SKM-1 (cell line): ENCODE data around the gene FBXL3.
"Not testable (repeated sequence)": the region's sequence is repeated elsewhere in the genome, so short reads cannot be mapped to it uniquely, and the experiment has no call there.

ENCODE experiments used
- DNase-seq: peaks from one replicate; lab custom pipeline; 2025; ENCODE audit not compliant: unreplicated experiment; lab: John Stamatoyannopoulos, UW

The FBXL3 gene

DNA sequence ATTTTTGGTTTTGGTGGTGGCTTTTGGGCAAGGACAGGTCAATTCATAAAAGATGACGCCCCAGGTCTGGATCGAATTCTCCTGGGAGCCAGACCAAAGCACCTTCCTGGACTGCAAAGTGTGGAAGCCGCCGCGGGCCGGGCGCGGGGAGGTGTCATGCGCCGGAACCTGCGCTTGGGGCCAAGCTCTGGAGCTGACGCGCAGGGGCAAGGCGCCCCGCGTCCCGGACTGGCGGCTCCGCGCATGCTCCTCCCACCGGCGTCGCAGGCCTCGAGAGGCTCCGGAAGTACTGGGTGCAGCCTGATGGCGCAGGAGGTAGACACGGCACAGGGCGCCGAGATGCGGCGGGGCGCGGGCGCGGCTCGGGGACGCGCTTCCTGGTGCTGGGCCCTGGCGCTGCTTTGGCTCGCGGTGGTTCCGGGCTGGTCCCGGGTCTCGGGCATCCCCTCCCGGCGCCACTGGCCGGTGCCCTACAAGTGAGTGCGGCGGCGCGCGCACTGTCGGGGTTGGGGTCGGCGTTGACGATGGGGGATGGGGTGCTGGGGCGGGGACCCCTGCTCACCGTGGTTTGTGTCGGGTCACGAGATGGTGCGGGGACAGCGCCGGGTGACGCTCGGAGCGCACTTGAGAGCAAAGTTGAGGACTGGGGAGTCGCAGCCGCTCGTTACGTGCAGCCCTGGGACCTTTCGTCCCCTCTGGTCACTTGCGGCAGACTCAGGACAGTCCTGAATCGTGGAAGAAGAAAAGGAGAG is 35.0 kb downstream of the FBXL3 start, which contains the start of gene CLN5:
Gene CLN5 (plus strand): TSS at position 286 of the 752 bp plus-strand sequence. CDS start 18 bp downstream, at position 304.
- peak; percentile 86 for DNase-seq

DNA sequence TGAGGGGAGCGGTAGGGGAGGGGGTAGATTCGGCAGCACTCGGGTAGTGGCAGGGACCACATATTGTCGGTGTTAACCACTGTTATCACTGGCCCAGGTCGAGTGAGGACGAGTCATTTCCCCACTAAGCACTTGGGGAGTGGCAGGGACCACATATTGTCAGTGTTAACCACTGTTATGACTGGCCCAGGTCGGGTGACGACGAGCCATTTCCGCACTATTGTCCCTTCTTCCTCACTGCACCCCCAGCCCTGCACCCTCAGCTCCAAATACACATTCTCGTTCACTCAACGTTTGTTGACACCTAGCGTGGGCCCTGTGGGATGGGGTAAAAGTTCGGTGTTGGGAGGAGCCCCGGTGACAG is 35.5 kb downstream of the FBXL3 start:
- no peak for DNase-seq

DNA sequence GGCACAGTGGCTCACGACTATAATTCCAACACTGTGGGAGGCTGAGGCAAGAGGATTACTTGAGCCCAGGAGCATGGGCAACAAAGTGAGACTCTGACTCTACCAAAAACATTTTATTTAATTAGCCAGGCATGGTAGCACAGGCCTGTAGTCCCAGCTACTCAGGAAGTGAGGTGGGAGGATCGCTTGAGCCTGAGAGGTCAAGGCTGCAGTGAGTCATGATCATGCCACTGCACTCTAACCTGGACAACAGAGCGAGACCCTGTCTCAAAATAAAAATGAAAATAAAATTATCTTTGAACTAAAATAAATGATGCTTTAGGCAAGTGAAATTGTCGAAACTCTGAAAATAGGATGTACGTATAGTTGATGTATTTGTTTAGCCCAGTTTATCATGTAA is 43.3 kb downstream of the FBXL3 start:
- DNase-seq: no peak

DNA sequence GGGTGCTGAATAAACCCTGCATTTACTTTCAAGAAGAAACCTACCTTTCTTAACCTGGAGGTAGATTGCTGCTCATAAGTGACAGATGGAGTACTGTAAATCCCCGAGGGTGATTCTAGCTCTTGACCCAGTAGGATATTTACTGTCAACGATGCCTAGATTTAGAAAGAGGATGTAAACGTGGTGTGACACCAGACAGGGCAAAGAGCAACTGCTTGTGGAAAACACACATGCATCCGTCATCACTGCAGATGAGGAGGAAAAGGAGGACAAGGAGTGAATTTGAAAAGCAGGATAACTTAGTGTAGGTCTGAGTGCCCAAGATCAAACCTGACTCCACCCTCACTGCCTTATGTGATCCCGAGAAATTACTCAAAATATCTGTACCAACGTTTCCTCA is 44.9 kb downstream of the FBXL3 start:
- DNase-seq: no peak

DNA sequence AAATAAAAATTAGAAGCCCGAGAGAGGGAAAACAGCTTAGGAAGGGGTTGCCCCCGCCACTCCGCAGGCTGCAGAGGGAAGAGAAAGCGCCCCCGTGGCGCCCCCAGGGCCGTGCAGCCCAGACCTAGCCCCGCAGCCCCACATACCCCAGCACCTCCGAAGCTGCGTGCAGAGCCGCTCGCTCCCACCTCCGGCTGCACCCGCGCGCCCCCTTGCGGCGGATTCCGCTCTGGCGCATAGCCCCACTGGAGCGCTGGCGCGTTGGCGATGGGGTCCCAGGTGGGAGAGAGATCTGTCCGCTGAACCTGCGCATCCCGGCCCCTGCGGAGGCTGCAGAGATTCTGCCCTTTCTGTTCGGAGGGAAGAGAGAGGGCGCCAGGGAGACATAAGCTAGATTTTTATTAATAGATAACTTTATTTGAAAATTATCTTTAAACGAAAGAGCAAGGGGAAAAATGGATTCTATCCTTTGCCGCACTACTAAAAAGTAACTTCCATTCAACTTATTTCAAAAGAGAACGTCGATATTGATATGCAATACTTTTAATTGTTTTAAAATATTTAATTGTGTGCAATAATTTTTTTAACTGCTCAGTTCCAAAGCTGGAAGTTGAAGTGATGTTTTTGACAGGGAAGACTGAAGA is 46.8 kb downstream of the FBXL3 start:
- DNase-seq: no peak

DNA sequence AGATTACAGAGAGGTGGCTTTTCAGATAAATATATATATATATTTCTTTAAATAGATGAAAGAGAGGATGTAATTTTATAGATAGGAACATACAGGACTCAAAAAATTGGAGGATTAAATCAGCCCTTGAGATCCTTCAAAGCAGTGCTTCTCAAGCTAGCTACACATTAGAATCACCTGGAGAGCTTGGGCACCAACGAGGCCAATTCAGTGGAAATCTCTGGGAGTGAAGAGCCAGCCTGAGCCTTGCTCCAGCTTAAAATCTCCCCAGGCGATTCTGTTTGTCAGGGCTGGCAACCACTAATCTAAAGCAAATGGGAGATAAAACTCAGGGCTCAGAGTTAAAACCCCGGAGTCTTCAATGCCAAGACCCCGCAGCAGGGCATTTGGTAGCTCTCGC is 50.0 kb downstream of the FBXL3 start:
- no peak for DNase-seq

DNA sequence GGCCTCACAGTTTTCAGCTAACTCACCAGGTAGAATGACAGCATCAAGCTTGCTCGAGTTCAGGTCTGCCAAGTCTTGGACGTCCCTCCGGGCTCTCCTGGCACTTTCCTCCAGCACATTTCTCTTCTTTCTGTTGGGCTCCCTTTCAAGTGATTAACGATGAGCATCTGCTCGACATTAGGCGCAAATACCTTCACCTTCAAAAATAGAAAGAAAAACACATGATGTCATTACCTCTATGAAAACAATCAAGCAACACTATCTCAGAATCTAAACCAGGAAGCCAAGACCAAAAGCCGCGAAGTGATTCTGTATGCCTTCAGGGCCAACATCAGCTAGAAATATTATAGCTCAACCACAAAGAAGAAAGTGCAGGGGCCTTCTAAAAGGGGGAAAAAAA is 50.5 kb downstream of the FBXL3 start:
- no peak for DNase-seq

DNA sequence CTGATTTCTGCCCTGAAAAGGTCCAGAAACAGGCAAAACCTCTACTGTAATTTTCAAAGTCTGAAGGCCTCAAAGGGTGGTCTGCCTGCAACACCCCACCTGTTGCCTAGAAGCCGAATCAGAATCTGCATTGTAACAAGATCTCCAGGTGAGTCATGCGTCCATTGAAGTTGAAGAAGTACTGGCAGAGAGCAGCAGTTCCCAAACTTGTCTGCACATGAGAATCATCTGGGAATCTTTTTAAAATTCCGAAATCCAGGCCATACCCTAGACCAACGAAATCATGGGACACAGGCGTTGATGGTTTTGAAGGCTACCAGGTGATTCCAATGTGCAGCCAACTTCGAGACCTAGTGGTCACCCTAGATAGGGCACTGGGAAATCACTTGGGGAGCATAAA is 51.1 kb downstream of the FBXL3 start:
- no peak for DNase-seq

DNA sequence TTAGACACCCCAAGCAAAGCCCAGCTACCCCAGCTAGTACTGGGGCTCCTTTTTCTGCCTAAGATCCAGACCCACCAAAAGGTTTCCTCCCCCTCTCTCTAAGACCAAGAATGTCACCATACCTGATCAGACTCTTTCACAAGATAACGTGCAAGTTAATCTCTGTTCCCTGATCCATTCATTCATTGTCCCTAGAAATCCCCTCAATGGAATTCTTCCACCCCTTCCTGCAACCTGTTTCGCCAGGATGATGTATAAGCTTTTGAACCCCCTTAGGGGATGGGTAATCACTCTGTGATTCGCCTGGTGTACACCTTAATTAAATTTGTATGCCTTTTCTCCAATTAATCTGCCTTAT is 52.4 kb downstream of the FBXL3 start:
- no peak for DNase-seq

DNA sequence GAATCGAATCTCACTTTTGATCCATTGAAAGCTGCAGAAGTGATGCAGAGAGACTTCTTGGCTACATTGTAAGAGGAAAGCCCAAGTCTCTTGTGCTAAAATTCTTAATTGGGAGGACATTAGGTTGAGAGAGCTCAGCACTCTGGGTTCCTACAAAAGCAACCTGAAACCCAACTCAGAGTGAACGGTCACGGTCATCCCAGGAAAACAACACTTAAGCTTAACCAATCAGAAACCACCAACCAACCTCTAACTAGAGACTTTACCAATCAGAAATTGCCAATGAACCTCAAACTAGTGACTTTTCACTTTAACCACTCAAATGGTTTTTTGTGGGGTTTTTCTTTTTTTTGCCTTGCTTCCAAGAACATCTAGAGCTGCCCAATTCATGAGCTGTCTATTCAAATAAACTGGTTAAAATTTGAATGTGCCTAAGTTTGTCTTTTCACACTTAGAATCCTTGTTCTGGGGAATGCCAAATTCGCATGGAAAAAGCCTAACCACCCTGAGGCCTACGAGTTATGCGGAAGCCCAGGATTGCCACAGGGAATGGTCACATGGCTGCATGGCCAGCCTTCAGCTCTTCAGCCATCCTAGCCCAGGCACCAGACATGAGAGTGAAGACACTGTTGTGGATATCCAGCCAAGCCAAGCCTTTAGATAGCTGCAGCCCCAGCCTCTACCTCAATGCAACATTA is 52.9 kb downstream of the FBXL3 start:
- no peak for DNase-seq

DNA sequence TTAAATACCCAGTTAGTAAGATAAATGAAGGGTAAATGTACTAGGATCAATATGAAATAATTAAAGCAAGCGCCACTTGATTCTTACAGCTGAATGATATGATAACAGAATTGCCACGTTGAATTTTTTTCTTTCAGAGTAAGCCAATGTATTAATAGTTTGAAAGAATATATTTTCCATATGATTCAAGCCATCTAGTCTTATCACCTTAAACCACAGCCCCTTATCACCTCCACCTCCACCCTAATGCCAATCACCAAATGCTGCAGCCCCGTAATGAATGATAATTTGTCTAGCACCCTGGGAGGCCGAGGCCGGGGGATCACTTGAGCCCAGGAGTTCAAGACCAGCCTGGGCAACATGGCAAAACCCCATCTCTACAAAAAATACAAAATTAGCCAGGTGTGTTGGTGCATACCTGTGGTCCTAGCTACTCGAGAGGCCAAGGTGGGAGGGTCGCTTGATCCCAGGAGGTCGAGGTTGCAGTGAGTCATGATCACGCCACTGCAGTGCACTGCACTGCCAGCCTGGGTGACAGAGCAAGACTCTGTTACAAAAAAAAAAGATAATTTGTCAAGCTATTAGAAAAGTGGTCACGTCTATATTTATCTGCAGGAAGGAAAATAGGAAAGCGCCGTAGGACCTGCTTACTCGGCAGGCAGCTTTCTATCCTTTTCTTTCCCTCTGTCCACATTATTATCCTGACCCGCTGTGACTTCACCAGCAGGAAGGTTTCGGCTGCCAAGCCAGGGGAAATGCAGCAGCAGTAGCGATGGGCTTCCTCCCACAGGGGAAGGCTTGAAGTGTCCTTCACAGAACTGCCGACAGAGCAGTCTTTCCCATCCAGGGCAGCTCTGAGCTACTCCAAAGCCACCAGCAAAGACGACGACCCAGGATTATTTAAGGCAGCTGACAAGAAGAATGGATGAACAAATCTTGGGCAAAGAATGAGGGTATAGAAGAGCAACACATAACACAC is 54.8 kb downstream of the FBXL3 start:
- no peak for DNase-seq

DNA sequence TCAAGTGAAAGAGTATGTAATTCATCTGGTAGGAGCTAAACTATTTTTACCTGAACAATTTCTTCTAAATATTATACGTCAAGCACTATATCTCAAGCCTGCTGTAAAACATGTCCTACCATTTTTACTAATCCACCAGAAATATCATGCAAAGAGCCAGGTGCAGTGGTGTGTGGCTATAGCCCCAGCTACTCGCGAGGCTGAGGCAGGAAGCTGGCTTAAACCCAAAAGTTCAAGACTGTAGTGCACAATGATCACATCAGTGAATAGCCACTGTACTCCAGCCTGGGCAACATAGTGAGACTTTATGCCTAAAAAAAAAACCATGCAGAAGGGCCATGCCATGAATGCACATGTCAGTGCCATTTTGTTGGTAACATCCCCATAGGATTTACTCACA is 55.7 kb downstream of the FBXL3 start:
- DNase-seq: no peak

DNA sequence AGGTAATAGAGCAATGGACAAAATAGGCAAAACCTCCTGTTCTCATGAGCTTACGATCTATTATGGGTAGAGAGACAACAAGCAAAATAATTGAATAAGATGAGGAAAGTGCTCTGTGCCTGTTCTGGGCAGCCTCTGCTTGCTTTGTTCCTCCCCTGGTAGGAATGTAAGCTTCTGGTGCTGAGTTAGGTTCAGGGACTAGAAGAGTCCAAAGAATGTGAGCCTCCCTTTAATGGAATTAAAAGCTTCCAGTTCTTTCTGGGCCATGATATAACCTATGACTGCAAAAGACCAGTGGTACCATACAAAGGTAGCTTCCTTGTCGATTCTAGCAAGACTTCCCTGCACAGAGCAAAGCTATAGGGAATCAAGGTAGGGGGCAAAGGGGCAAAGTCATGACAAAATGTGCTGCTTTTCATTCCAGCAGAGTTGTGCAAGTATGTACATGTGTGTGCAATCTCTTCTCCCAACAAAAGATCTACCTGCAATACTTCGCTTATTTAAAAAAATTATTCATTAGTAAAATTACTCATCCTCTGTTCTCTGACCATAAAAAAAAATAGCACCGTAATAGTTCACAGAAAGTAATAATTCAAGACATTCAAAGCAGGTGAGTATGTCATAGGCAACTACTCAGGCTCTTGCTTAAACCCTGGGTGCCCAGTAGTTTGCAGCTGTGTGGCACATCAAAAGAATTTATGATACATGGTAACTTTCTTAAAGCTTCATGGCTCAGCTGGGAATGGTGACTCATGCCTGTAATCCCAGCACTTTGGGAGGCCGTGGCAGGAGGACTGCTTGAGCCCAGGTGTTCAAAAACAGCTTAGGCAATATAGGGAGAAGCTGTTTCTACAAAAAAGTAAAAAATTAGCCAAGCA is 57.2 kb downstream of the FBXL3 start:
- DNase-seq: no peak

DNA sequence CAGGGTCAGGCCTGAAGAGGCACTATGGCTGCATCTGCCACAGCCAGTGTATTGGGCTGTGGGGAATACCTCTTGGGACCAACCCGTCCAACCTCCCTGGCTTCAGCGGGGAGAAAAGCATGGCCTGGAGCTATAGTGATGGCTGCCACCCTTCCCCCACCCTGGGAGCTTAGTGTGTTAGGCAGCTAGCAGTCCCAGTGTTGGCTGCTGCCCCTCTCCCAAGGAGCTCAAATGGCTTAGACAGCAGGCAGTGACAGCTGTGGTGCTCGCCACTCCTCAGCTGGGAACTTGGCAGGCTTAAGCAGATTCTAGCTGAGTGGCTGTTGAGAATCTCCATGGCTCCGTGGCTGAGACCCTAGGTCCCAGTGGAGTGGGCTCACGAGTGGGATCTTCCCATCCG is 58.9 kb downstream of the FBXL3 start:
- DNase-seq: no peak

DNA sequence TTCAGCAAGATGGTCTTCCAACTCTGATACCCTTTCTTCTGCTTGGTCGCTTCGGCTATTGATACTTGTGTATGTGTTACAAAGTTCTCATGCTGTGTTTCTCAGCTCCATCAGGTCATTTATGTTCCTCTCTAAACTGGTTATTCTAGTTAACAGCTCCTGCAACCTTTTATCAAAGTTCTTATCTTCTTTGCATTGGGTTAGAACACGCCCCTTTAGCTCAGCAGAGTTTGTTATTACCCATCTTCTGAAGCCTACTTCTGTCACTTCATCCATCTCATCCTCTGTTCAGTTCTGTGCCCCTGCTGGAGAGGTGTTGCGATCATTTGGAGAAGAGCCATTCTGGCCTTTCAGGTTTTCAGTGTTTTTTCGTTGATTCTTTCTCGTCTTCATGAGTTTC is 59.9 kb downstream of the FBXL3 start:
- no peak for DNase-seq

DNA sequence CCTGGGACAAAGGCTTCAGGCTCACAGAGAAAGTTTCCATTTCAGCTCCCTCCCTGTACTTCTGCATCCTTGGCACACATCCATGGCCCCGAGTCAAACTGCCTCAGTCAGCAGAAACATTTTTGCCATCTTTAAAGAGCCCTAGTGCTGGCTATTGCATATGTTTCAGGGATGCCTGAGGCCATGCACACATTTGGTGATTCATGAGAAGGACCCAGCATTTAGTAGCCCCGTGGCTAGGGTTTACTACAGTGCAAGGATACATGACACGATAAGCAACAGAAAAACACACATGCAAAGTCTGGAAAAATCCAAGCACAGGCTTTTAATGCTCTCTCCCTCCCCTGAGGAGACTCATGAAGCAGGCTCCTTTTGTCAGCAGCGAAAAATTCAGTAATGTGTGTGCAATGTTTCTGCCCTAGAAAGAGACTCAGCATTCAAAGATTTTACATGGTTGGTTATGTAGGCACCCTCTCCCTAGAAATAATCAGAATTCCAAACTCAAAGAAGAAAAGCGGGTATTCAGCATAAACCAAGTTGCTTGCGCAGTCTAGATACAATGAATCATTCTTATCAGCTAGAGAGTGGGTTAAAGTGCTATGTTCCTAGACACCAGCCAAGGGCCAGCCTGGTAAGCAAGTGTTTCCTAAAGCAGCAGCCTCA is 61.1 kb downstream of the FBXL3 start:
- no peak for DNase-seq

DNA sequence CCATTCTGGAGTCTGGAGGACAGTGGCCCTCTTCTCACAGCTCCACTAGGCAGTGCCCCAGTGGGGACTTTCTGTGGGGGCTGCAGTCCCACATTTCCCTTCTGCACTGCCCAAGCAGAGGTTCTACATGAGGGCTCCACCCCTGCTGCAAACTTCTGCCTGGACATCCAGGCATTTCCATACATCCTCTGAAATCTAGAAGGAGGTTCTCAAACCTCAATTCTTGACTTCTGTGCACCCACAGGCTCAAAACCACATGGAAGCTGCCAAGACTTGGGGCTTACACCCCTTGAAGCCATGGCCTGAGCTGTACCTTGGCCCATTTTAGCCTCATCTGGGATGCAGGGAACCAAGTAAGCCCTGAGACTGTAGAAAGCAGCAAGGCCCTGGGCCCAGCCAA is 67.2 kb downstream of the FBXL3 start:
- DNase-seq: not testable (repeated sequence)

DNA sequence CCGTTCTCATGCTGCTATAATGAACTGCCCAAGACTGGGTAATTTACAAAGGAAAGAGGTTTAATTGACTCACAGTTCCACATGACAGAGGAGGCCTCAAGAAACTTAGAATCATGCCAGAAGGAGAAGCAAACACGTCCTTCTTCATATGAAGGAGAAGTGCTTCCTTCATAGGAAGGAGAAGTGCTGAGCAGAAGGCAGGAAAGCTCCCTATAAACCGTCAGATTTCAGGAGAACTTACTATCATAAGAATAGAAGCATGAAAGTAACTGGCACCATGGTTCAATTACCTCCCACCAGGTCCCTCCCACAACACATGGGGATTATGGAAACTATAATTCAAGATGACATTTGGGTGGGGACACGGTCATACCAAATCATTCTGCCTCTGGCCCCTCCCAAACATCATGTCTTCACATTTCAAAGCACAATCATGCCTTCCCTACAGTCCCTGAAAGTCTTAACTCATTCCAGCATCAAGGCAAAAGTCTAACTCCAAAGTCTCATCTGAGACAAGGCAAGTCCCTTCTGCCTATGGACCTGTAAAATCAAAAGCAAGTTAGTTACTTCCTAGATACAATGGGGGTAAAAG is 68.0 kb downstream of the FBXL3 start:
- DNase-seq: no peak

DNA sequence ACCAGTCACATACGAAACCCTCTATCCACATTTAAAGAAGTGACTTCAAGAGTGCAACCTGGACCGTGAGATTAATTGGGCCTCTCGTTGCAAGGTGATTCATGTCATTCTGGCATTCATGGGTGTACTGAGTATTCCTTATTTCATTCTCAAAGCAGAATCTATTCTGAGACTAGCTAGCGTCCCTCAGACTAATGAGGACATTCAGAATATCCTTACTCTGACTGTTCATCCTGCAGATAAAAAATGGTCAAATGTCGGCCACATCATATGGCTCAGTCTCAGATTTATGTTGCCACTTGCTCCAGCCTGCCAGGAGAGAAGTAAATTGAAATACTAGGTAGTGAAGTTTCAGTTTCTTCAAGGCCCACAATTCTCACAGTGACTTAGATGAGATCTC is 71.3 kb downstream of the FBXL3 start:
- no peak for DNase-seq
